SHP77 (cell line): ENCODE measurements around the gene EGF.
"Not testable (repeated sequence)": the region's sequence is repeated elsewhere in the genome, so short reads cannot be mapped to it uniquely, and the experiment has no call there.

Experiments used
- DNase-seq, 2 experiments: peaks; one replicate each; lab custom pipeline; 2025; lab: John Stamatoyannopoulos, UW

The EGF gene

GRCh38 chr4:109912706-109913595 is at the start of gene EGF:
Gene EGF, plus strand, starts transcription at chr4:109912883. Its CDS starts 453 bp downstream, at chr4:109913336.
- DNase-seq, result no peak

- DNase-seq, result no peak
Observed at GRCh38 chr4:109864134-109864533, 48.5 kb upstream of the EGF start.

GRCh38 chr4:109870061-109870460 is 42.6 kb upstream of the EGF start:
- no peak for DNase-seq

DNA sequence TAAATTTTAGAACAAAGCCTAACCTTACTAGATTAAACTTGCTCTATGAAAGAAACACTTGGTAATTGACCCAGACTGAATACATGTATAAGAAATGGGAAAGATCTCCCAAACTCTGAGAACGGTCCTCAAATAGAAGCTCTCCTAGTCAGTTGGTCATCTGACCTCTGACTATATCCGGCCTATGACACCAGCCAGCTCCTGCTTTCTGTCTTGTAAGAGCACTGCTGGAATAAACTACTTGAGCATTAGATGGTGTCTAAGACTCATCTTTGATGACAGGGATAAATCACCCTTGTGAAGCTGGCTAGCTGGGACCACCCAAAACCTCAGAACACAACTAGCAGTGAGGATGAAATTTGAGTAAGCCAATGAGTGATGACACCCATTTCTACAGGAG is 40.6 kb upstream of the EGF start:
- no peak for DNase-seq

- no peak for DNase-seq
Observed at GRCh38 chr4:109872950-109873656, 39.6 kb upstream of the EGF start.

GRCh38 chr4:109873791-109874514 is 38.7 kb upstream of the EGF start:
- no peak for DNase-seq

DNA sequence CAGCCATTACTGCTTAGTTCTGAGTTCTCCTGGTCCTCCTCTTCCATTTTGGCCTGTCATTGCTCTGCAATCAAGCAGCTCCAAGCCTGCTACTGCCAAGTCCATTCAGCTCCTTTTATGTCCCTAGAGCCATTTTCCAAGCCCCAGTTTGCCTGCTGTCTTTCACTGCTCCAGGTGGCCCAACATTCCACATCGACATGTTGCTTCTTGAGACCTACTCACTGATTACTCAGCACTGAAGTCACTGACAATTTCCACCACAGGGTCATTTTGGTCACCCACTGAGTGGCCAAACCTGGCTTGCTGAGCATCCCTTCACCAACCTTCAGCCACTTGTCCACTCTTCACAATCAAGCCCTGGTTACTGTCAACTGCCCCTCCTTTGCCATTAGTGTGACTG is 37.6 kb upstream of the EGF start:
- no peak for DNase-seq

DNA sequence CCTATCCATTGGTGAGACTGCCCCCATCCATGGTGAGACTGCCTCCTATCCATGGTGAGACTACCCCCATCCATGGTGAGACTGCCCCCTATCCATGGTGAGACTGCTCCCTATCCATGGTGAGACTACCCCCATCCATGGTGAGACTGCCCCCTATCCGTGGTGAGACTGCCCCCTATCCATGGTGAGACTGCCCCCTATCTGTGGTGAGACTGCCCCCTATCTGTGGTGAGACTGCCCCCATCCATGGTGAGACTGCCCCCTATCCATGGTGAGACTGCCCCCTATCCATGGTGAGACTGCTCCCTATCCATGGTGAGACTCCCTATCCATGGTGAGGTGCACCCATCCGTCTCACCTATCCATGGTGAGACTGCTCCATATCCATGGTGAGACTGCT is 37.1 kb upstream of the EGF start:
- DNase-seq, result not testable (repeated sequence)

DNA sequence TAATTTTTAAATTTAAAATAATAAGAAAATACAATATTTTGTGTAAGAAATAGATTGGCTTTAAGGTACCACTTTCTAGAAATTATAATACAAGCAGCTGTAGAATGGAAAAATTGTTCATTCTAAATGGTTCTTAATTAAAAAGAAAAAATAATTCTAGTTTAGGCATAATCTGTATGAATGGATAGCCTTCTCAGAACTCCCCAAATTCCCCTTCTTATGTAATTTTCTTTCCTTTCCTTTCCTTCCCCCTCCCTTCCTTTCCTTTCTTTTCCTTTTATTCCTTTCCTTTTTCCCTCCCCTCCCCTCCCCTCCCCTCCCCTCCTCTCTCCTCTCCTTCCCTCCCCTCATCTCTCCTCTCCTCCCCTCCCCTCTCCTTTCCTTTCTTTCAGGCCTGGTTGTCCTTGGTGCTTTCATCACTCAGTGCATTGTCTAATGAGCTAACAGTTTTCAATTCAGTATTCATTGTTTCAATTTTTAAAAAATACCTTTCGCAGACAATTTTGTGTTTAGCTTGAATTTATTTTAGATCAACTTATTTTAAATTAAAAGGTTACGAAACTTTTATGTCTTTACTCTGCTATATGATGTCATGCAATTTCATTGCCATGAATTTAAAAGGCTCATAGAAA is 35.9 kb upstream of the EGF start:
- DNase-seq, result no peak

- no peak for DNase-seq
Observed at GRCh38 chr4:109877400-109877799, 35.3 kb upstream of the EGF start.

DNA sequence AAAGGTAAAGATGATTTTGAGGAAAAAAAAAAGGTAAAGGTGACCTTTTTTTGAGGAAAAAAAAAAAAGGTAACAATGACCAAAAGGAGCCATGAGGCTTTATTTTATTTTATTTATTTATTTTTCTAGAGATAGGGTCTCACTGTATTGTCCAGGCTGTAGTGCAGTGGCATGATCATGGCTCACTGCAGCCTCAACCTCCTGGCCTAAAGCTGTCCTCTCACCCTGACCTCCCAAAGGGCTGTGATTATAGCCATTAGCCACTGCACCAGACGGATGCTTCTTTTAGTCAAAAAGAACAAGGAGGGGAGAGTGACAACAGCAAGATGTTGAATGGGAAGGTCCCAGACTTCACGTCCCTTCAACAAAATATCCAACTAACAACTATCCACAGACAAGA is 34.3 kb upstream of the EGF start:
- no peak for DNase-seq

GRCh38 chr4:109879081-109879480 is 33.6 kb upstream of the EGF start:
- DNase-seq, result peak; percentile 1 to 15

DNA sequence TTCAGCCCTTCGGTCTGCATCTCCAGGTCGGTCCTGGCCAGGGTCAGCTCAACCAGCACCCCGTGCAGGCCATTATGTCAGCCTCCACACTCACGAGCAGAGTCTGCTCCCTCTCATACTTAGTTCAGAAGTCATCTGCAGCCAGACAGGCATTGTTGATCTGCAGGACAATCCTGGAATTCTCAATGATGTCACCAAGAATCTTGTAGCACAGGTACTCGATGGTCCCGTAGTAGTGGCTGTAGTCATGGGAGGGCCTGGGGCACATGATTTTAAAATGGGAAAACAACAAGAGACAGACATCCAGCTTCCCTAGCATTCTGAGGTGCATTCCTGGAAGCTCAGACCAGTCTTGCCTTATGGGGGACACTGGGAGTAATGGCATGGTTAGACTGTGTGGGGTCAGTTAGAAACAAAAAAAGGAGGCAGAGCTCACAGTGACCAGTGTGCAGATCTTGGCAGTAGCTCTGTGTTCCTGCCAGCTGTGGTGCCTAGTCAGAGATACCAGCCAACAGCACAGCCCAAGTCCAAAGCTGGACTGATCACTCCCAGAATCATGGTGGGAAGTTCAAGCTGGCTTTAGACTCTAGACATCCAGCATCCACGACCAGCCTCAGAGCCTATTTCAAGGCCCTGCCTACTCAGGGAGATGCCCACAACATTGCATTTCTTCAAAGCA is 32.9 kb upstream of the EGF start:
- DNase-seq, result no peak

DNA sequence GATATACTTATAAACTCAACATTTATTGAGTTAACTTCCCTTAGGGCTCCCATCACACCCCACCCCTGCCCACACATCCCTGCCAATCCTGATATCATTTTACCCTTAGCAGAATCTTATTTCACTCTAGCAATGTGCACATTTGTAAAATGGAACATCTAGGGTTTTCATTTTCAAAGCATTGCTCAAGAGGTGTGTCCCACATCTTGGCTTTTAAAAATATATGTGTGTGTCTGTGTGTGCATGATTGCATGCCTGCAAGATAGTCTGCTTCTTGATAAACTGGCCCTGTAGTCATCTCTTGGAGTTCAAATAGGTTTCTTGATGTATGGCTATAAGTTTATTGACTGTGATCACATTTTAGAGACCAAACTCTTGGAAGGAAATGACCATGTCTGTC is 26.4 kb upstream of the EGF start:
- DNase-seq, result no peak

- DNase-seq, result no peak
Observed at GRCh38 chr4:109887071-109887470, 25.6 kb upstream of the EGF start.

DNA sequence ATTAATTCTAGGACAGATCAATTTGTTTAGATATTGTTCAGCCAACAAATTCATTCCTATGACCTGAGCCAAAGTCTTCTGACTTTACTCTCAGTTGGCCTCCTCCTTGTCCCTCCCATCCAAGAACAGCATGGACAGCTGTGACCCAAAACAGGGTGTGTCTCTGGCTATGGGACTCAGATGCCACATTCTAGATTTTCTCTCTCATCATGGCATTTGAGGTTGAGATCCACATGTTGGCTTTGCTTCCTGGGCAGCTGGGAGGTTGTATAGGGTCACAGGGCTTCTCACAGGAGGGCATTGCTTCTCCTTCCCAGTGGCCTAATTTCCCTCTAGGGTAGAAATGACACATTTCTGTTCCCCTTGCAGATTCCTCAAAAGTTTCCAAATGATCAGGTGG is 22.6 kb upstream of the EGF start:
- no peak for DNase-seq

- no peak for DNase-seq
Observed at GRCh38 chr4:109902559-109903251, 10.0 kb upstream of the EGF start.

GRCh38 chr4:109908731-109909130 is 4.0 kb upstream of the EGF start:
- DNase-seq, result no peak

DNA sequence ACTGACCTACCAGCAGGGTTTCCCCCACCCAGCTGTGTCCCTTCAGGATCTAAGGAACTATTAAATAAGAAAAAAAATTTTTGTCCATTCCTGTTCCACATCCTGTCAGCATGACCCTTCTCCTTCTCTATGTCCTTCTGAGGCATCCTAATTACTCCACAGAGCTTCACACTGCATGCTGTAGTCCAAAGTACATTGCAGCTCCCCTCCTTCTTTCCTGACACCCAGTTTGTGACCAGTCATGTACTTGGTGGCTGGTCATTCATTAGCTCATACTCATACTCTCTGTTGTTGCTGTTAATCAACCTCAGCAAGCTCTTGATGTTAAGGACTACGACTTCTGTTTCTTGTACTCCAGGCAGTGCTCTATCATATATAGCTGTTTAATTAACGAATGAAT is 2.4 kb upstream of the EGF start:
- no peak for DNase-seq

DNA sequence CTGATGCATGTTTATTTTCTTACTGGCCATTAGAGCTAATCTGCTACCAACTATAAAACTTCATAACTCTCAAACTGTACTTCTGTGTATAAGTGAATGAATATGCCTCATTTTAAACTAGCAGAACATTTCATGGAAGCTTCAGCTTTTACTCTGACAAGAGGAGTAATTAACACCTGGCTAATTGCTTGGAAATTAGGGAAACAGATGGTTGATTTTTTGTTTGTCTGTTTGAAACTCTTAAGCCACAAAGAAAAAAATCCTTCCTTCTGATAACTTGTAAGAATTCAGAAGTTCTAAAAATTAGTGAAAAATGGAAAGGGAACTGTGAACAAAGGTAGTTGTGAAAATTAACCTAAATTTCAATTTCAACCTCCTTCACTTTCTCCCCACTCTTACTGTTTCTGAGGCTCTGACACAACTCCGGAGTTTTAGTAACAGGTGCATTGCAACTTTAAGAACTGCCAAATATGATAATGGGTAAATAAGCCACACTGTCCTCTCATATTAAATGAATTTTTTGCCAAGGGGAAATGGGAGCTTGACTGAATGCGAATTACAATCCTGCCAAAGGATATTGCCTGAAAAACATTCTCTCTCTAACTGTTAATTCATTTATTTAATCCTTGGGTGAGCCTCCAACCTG is 1.0 kb downstream of the EGF start:
- DNase-seq, result no peak

- no peak for DNase-seq
Observed at GRCh38 chr4:109914322-109914721, 1.6 kb downstream of the EGF start.
